Ovary (tissue), 9 donors: Measurements from ENCODE around the gene RTL3. TPM values are rescaled to one million over a fixed set of nuclear protein-coding genes. Genes with fewer than 3 reads are reported as not detected.

ENCODE experiments used
- DNase-seq, 5 donors: peaks; one replicate each; pipeline ENCODE4 v3.0.0-alpha.2; 2019 to 2020
- H3K27ac ChIP-seq, 2 donors: fragments of 200-600 bp; one replicate each; pipeline versions ENCODE4 v1.5.1 to v1.8.0; 2019 to 2022
- H3K27me3 ChIP-seq: fragments of 200-600 bp; one replicate; pipeline ENCODE4 v1.8.0; 2022
- H3K36me3 ChIP-seq: fragments of 200-600 bp; sonication (generic); one replicate; pipeline ENCODE4 v1.5.1; 2019
- H3K4me1 ChIP-seq: one replicate; pipeline ENCODE4 v1.8.1; 2013; ENCODE audit warnings: mild to moderate bottlenecking, moderate library complexity; ENCODE audit not compliant: insufficient read depth
- H3K4me3 ChIP-seq: fragments of 200-600 bp; sonication (generic); one replicate; pipeline ENCODE4 v1.5.1; 2017
- H3K9me3 ChIP-seq, 2 donors: fragments of 200-600 bp in 1 of 2; sonication (generic) in 1 of 2; one replicate each; pipeline versions ENCODE4 v1.5.1 to v1.8.1; 2013 to 2019; ENCODE audit warnings: mild to moderate bottlenecking in 1 of 2, moderate library complexity in 1 of 2
- CTCF ChIP-seq, 3 donors: fragments of 450-650 bp in 2 of 3; fragments of 200-600 bp in 1 of 3; IDR thresholded peaks; one replicate each; pipeline versions ENCODE4 v1.5.1 to v1.8.0; 2016 to 2022; ENCODE audit warnings: antibody characterized with exemption in 3 of 3, mild to moderate bottlenecking in 1 of 3
- EP300 ChIP-seq: sonication (generic); formaldehyde crosslinking; IDR thresholded peaks from one replicate; pipeline ENCODE4 v1.6.1; 2017; ENCODE audit warnings: antibody characterized with exemption
- POLR2A ChIP-seq: fragments of 450-650 bp; IDR thresholded peaks from one replicate; pipeline ENCODE4 v1.6.1; 2017; ENCODE audit warnings: antibody characterized with exemption, mild to moderate bottlenecking, moderate library complexity
- WGBS, 3 donors: extraction: QIAGEN DNeasy Blood & Tissue Kit in 1 of 3; methylation state at CpG; one replicate each; pipeline versions ENCODE4 v1.1.5 to v1.1.7; 2013 to 2017; 5-methylcytosine and 5-hydroxymethylcytosine counted together
- intact Hi-C, 4 donors: fragments of 100-400 bp; cut with DNase I; formaldehyde crosslinking; loops; one replicate each; pipeline versions ENCODE4 v1.11.0 to v1.15.1; 2022 to 2023
- polyA plus RNA-seq, 2 donors: library from polyadenylated mRNA; stranded (reverse); fragments of 200-250 nt in 1 of 2; fragments of 350-450 nt in 1 of 2; fragmentation: Illumina TruSeq in 1 of 2; extraction: RNeasy Lipid Tissue Mini Kit (QIAGEN cat#74804) in 1 of 2; gene quantifications; one replicate each; pipeline ENCODE4 v1.2.3, GENCODE V29; 2013 to 2014
- total RNA-seq, 7 donors: library from RNA; depleted of rRNA in 2 of 7; stranded (reverse); fragments of >200 nt in 2 of 7; fragmentation: NEBNext Ultra II Directional in 3 of 7; extraction: Animal tissue kit (Norgen Biotek cat#: 25700) in 3 of 7; gene quantifications; one replicate each; pipeline versions ENCODE4 v1.1.0 to v1.2.4, GENCODE V29; 2016 to 2023
- donor health status: DM: no; HTN: no; CAD: no; lungs with moderate emphysema.
- donor health status: DM: no; HTN: no; CAD: no.
- donor health status: Bipolar disorder and iron deficiency.
- donor health status: DM: yes; HTN: yes; CAD: no.
- donor health status: DM: no; HTN: no; CAD: no.
- donor health status: DM: yes; HTN: yes; CAD: no.

Gene RTL3
- total and polyA plus RNA-seq, 9 donors = 0.02 to 0.53 (median 0.17) TPM; not detected in 5

GRCh38 chrX:78624962-78625909 lies 33.9 kb downstream of the RTL3 start:
- Histone ChIP-seq H3K27me3 (no peaks in the 10 kb centered on the region), H3K4me1 (no peaks in the 10 kb centered on the region), H3K27ac (peak overlapping the region in 1 of 2 donors; percentile 10), H3K4me3 (no peak overlapping the region), H3K36me3 (no peaks in the 10 kb centered on the region), H3K9me3 (no peaks in the 10 kb centered on the region)
- 6 to 10% (median 7%) methylated on average over 2 of the region's 2 CpGs for WGBS, 3 donors
- no peak for TF ChIP-seq CTCF (IDR thresholded peaks at IDR 0.05)
- TF ChIP-seq POLR2A = no peak
- no peak for TF ChIP-seq EP300
- no peak for DNase-seq
- intact Hi-C loops = no loop called here

GRCh38 chrX:78624426-78624825 lies 34.7 kb downstream of the RTL3 start:
- Histone ChIP-seq H3K27ac (no peak overlapping the region), H3K27me3 (no peaks in the 10 kb centered on the region), H3K9me3 (no peaks in the 10 kb centered on the region), H3K4me1 (no peaks in the 10 kb centered on the region), H3K4me3 (no peak overlapping the region), H3K36me3 (no peaks in the 10 kb centered on the region)
- TF ChIP-seq EP300 (no peak), CTCF (IDR thresholded peaks at IDR 0.05) (no peak), POLR2A (no peak)
- 3 to 22% (median 19%) methylated on average over 1 of the region's 1 CpG for WGBS, 3 donors
- no peak for DNase-seq
- intact Hi-C loops = no loop called here

- no peak overlapping the region for H3K27ac ChIP-seq
- no peak for TF ChIP-seq POLR2A
- TF ChIP-seq EP300 = no peak
- no peak for TF ChIP-seq CTCF (IDR thresholded peaks at IDR 0.05)
- H3K36me3 ChIP-seq = no peaks in the 10 kb centered on the region
- no peaks in the 10 kb centered on the region for H3K27me3 ChIP-seq
- no peaks in the 10 kb centered on the region for H3K4me1 ChIP-seq
- no peak overlapping the region for H3K4me3 ChIP-seq
- intact Hi-C loops = no loop called here
- no peaks in the 10 kb centered on the region for H3K9me3 ChIP-seq
- DNase-seq = no peak
- 3 to 8% (median 5%) methylated on average over 1 of the region's 1 CpG for WGBS, 3 donors
Measured at GRCh38 chrX:78622831-78623230, 36.3 kb downstream of the RTL3 start.

- DNase-seq = no peak
- Histone ChIP-seq H3K36me3 (no peaks in the 10 kb centered on the region), H3K27ac (no peak overlapping the region), H3K4me3 (no peak overlapping the region), H3K9me3 (no peaks in the 10 kb centered on the region), H3K4me1 (no peaks in the 10 kb centered on the region), H3K27me3 (no peaks in the 10 kb centered on the region)
- intact Hi-C loops = no loop called here
- TF ChIP-seq POLR2A = no peak
- no peak for TF ChIP-seq CTCF (IDR thresholded peaks at IDR 0.05)
- 56 to 72% (median 59%) methylated on average over 3 of the region's 3 CpGs for WGBS, 3 donors
Measured at GRCh38 chrX:78619834-78620233, 39.3 kb downstream of the RTL3 start.
